LoVo (cell line): Measurements from ENCODE around the gene SLC66A1.

Experiments
- DNase-seq: peaks from one replicate; pipeline ENCODE4 v3.0.0-alpha.2; 2016; ENCODE audit warnings: low spot score

Gene SLC66A1

DNA sequence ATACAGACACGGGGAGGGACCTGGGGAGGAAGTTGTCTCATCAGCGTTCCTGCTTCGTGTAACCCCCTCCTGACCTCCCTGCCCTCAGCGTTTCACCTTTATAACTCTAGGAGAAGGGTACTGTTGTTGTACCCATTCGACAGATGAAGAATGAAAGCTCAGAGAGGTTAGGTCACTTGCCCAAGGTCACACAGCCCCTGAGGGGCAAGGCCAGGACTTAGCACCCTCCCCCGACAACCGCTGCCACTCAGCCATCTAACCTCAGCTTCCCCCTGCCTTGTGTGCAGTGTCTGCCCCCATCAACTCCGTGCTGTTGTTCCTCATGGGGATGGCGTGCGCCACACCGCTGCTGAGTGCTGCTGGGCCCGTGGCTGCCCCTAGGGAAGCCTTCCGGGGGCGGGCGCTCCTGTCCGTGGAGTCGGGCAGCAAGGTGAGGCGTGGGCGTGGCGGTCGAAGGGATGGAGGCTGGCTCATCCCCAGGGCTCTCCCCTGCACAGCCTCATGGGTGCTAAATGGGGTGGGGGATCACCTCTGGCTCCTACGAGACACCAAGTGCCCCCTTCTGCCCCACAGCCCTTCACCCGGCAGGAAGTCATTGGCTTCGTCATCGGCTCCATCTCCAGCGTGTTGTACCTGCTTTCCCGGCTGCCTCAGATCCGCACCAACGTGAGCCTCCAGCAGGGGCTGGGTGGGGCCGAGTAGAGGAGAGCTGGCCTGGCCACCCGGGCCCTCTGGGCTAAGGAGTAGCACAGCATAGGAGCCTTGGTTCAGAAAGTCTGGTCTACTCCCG is 14.0 kb downstream of the SLC66A1 start:
- DNase-seq: no peak

DNA sequence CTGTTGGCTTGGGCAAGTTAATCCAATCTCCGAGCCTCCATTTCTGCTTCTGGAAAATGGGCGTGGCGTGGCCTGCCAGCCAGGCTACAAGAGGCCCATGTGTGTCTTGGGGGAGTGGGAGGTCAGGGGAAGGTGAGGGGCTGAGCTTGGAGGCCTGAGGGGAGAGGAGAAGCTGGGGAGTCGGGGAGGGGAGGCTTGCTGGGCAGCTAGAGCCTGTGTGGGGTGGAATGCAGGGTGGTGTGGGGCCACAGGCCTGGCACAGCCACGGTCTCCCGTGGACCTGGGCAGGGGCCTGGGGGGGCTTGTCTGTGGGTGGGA is 14.6 kb downstream of the SLC66A1 start:
- no peak for DNase-seq

DNA sequence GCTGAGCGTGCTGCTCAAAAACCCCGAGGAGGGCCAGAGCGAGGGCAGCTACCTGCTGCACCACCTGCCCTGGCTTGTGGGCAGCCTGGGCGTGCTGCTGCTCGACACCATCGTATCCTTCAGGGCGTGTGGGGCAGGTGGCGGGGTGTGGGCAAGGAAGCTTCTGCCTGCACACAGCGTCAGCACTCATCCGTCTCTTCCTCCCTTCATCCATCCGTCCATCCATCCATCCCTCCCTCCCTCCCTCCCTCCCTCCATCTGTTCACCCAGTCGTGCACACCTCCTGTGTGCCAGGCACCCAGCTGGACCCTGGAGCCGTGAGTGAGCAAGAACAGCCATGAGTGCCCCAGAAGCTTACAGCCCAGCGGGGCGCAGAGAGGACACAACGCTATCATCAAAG is 15.2 kb downstream of the SLC66A1 start:
- DNase-seq: no peak

DNA sequence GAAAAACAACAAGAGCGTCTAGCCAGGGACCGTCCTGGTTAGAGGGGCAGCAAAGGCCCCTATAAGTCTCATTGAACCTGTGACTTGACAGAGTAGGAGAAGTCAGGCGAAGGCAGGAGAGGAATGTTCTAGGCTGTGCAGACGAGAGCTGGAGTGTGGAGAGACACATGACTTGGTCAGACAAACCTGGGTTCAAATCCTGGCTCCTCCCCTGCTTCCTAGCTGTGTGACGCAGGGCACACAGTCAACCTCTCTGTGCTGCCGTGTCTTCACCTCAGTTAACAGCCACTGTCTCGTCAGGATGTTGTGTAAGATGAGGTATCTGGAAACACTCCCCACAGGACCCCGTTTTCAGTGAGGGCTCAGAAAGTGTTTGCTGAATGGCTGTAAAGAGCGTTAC is 15.6 kb downstream of the SLC66A1 start:
- DNase-seq: no peak

DNA sequence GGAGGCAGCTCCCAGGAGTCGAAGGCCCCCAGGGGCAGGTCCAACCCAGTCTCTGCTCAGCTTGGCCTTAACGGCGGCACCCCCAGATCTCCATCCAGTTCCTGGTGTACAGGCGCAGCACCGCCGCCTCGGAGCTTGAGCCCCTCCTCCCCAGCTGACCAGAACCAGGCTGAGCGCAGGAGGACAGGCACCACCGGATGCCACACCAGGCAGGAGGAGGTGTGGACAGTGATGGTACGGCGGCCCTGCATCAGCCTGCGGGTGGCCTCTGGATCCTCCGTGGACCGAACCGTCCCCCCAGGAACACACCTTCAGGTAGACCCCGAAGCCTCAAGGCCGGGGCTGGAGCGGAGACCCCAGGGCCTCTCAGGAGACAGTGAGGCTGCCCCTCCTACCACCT is 16.4 kb downstream of the SLC66A1 start:
- no peak for DNase-seq

DNA sequence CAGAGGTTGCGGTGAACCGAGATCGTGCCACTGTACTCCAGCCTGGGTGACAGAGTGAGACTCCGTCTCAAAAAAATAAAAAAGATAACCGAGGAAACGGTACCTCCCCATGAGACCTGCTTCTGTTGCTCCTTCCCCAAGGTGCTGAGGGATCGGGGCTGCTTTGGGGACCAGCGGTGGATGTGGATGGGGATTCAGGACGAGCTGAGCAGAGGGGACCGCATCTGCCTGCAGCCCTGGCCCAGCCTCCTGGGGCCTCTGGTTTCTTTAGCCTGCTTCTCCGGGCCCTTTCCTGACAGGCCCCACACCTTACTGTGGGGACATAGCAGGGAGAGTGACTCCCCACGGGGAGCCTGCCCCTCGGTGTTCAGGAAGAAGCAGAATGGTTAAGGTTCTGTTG is 17.1 kb downstream of the SLC66A1 start:
- DNase-seq: no peak

DNA sequence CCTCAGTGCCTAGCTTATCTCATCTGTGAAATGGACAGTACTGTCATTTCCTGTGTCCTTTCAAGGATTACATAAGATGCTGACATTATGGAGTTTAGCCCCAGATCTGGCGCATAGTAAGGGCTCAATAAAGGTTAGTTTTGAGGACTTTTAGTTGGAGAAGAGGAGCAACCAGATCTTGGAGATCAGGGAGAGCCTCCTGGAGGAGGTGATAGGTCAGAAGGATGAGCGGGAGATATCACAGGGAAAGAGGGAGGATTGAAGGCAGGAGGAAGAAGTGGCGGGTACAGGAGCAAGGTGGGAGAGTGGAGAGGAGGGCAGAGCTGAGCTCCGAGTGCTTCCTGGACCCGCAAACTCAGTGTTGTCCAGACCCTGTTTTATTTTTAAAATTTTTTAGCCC is 17.5 kb downstream of the SLC66A1 start:
- DNase-seq: no peak

DNA sequence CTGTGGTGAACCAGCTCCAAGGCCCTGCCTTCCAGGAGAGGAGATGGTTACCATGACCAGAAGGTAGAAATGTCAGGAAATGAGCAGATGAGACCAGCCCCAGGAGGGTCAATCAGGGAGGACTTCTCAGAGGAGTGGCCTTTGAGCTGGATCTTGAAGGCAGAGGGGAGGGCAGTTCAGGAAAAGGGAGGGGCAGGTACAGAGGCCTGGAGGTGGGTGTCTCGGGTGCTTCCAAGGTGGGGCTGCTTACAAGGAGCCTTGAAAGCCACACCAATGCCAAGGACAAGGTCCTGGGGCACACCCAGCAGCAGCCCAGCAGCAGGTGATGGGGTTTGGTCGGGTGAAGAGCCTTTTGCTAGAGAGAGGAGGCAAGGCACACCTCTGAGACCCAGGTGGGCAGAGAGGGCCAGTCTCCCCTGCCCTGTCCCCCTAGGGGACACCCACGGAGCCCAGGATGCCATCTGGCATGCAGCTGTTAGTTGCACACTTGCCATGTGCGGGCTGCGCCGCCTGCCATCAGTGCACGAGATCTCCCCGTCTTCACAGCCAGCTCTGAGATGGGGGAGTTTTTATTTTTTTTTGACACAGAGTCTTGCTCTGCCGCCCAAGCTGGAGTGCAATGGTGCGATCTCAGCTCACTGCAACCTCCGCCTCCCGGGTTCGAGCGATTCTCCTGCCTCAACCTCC is 18.5 kb downstream of the SLC66A1 start:
- no peak for DNase-seq

DNA sequence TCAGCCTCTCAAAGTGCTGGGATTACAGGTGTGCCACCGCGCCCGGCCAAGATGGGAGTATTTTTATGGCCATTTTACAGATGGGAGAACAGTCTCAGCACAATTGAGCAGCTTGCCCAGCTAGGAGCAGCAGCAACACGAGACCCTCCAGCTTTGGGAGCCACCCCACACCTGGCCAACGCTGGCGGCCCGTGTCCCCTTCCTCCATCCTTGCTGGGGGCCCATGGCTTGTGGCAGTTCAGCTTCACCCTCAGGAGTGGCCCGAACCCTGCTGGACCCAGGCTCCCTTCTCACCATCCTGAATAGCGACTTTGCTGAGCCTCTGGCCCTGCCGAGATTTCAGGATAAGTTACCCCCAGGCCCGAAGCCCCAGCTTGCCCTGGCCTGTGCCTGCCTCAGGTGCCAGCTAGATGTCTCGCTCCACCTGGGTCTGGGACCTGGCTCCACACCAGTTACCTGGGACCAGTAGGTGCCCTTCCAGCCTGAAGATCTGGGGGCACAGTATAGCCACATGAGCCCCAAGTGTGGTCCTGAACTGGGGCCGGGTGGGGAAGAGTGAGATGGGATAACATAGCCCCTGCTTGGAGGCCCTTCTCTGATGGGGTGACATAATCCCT is 19.2 kb downstream of the SLC66A1 start:
- DNase-seq: no peak

DNA sequence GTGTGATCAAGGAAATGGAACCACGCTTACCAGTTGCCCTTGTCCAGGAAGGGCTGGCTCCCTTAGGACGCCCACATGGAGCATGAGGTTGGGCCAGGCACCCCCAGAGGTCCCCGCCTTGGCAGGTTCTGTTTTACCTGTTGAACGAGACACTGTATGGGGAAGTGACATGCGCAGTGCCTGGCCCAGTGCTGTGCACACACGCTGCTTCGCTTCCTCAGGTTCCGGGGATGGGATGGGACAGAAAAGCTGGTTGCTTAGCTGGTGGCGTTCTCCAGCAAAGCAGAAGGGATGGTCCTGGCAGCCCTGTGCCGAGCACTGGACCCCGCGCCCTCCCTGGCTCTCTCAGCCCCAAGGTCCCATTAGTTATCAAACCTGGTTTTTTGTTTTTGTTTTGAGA is 20.7 kb downstream of the SLC66A1 start:
- DNase-seq: no peak

DNA sequence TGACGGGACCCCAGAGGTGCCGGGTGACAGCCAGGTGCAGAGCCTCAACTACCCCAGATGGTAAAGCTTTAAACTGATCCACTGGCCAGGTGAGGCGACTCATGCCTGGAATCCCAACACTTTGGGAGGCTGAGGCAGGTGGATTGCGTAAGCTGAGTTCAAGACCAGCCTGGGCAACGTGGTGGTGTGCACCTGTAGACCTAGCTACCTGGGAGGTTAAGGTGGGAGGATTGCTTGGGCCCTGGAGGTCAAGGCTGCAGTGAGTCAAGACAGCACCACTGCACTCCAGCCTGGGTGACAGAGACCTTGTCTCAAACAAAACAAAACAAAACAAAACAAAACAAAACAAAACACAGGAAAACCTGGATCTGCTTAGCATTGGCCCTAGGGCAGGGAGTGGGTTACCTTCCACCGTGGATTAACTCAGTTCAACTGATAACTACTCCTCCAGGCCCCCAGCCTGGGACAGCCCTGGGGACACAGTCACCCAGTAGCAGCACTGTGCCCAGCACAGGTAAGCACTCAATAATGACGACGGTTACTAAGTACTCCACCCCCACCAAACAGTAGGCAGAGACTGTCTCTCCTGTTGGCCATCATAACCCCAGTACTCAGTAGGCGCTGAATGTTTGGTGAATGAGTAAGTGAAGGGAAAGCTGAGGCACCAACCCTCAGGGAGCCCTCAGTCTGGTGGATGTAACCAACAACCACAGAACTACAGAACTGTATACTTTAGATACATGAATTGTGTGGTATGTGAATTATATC is 21.6 kb downstream of the SLC66A1 start:
- DNase-seq: no peak

DNA sequence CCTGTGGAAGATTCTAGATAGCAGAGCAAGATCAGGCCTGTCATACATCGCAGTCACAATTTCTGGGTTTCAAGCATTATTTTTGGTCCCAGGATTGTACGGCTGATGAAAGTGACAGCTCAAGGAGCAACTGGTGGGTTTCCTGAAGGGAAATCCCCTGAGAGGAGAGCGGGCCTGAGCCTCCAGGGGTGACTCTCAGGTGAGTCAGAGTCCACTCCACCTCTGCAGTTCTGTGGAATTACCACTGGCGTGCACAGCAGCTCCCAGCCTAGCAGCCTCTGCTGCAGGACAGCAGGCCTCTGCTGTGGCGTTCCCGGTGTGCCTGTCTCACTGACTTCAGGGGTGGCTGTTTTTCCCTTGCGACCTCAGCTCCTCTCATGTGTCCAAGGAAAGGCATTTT is 24.4 kb downstream of the SLC66A1 start:
- no peak for DNase-seq

DNA sequence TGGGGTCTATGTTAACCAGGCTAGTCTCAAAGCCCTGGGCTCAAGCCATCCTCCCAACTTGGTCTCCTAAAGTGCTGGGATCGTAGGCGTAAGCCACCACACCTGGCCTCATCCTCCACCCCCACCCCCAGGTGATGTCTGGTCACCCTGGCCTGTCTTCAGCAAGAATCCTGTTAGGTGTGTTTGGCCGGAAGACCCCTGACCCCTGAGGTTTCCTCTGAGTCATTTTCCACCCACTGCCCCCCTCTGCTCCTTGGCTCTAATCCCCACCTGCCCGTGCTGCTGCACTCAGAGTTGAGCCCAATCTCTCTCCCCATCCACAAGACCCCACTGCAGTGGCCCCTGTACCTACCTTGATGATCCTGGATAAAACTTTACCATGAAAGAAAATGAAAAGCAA is 25.2 kb downstream of the SLC66A1 start:
- no peak for DNase-seq

DNA sequence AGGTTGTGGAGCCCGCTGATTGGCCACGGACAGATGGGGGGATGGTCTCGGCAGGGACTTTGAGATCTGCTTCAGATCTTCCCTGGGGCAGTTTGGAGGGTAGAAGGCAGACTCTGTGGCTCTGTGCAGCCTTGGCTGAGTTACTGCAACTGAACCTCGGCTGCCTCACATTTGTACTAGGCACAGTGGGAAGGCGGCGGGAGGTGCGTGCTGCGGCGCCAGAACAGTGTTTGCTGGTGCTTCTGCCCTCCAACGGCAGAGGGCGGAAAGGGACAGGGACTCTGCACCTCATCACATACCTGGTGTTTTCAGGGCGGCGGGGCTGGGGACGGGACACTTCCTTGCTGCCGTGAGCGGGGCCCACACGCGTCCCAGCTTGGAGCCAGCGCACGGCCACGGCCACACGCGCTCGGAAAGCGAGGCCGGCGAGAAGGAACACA is 26.2 kb downstream of the SLC66A1 start:
- DNase-seq: no peak

DNA sequence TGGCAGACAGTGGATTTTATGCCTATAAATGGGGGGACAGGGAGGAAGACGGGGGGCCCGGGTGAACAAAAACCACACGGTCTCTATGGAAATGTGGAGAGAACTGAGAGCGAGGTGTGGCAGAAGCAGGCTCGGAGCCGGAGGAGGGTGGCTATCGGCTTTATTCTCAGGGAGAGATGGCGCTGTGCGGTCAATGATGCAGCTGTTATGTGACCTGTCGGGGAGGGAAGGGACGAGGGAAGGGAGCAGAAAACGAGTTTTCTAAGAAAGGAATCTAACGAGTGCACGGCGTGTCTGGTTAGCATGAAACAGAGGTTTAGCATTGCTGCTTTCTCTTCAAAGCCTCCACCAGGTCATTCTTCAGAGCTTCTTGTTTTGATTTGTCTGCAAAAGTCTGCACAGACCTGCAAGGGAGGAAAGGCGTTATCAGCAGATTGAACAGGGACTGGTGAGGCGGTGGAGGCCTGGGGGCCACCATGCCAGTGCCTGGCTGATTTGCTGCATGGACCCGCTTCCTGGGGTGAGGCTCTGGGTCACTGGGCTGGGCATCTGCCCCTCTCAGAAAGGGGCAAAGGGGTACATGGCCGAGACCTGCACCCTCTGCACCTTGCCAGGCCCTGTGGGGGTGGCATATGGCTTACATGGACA is 27.2 kb downstream of the SLC66A1 start:
- no peak for DNase-seq

DNA sequence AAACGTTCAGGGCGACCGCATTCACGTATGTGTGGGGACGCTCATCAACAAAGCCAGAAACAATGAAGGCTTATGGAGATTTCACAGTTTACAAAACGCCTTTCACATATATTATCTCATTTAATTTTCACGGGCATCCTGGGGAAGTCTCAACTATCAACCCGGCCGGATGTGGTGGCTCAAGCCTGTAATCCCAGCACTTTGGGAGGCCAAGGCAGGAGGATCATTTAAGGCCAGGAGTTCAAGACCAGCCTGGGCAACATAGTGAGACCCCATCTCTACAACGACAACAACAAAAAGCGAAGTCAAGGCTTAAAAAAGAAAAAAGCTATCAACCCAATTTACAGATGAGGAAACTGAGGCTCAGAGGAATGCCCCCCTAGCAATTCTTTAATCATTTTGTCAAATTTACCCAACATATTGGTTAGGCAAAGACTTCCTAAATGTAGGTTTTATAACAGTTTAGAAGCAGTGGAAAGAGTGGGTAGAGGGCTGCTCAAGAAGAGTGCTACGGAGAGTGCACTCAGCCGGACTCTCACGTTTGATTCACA is 28.3 kb downstream of the SLC66A1 start:
- DNase-seq: no peak

DNA sequence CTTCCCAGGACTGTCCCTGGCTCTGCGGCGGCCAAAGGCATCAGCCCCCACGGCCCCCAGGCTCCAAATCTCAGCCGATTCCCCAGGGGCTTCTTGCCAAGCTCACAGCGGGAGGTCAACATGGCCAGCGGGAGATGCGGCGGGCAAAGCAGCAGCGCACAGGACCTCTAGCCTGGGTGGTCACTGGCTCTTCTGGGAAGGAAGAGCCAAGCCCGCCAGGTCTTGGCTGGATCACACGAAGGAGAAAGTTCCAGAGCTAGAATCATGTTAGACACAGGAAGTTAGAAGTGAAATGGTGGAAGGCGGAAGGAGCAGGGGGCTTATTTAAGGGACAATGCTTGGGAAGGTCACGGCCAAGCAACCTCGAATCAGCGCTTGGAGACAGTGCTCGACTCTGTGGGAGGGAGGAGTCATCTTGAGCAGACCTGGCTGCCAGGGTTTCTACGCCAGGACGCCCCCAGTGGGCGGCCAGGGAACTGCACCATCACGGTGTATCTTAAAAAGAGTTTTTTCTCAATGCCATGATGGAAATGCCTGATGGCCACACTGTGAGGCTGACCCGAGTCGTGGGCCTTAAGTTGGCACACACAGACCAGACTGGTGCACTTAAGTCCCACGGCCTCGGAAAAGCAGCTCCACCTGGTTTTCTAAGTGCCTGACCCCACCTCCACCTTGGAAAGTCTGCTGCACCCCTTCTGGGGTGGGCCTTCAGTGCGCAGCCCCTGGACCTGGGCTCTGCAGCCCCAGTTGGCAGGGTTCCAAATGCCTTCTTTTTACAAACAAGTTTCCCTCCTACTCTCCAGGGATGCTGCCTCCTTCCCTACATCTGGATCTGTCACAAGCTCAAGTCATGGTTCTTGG is 29.3 kb downstream of the SLC66A1 start:
- DNase-seq: peak; percentile 62

DNA sequence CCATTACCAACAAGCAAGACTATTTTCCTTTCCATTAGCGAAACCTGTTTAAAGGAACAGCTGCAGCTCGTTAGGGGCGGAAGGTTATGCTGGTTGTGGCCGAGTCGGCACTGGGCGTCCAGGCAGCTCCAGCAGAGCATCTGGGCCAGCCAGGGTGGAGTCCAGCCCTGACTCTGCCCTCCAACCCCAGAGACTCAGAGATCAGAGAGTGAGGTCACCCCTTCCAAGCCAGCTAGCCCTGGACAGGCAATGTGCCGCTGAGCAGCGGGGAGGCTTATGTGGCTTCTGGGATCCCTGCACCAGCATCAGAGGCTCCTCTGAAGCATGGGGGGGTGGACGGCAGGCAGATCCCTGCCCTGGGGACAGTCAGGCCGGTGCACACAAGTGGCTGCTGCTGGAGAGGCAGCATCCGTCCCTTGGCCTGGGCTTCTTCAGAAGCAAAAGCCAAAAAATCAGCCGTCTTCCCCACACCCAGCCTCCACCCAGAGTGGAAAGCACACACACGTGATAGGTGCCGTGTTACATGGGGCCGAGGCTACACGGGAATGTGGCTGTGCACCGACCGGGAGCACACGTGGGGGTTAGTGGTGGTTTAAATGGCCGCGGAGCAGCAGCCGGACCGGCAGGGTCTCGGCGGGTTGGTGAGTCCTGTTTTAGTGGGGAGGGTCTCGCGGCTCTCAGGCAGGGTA is 30.1 kb downstream of the SLC66A1 start:
- no peak for DNase-seq

DNA sequence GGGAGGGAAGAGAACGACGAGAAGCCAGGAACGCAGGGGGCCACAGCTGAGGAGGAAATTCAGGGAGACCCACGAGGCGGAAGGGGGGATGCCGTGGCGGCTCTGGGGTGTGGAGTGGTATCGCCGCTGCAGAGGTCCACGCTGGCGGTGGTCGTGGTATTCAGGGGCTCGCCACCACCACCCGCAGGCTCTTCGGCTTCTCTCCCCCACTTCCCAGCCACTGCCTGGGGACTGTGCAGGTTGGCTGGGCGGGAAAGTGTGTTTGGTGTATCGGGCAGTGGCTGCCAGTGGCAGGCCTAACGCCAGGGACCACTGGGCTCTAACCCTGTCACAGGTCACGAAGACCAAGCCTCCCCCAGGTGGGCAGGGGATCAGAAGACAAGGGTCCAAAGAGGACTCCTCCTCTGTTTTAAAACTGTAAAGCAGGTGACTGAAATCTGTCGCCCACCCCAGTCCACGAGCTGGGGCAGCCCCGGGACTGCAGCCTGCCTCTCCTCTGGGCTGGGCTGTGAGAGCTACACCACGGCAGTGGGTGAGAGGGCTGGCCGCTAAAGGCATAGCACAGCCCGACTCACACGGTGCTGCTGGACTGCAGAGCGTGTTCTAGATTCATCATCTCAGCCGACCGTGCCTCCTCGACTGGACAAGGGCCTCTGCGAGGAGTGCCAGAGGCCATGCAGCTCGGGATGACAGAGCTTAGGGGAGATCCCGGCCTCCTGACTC is 30.9 kb downstream of the SLC66A1 start:
- no peak for DNase-seq
